Choroid plexus epithelial cell (primary cell): ENCODE data around the gene DNAJC30.
"Not testable (repeated sequence)": the region's sequence is repeated elsewhere in the genome, so short reads cannot be mapped to it uniquely, and the experiment has no call there.

Experiments
- DNase-seq: peaks from one replicate; pipeline ENCODE4 v3.0.0-alpha.2; 2010; ENCODE audit warnings: low read depth
- H3K4me3 ChIP-seq: 2 replicates; pipeline ENCODE4 v1.5.1; 2011; ENCODE audit warnings: low read depth, mild to moderate bottlenecking, control low read depth, low read length, moderate library complexity
- CTCF ChIP-seq: conservative IDR thresholded peaks from 2 replicates; pipeline ENCODE4 v1.5.1; 2011; ENCODE audit warnings: low read depth, mild to moderate bottlenecking, control low read depth, inconsistent platforms, low read length, moderate library complexity

DNAJC30 gene

DNA sequence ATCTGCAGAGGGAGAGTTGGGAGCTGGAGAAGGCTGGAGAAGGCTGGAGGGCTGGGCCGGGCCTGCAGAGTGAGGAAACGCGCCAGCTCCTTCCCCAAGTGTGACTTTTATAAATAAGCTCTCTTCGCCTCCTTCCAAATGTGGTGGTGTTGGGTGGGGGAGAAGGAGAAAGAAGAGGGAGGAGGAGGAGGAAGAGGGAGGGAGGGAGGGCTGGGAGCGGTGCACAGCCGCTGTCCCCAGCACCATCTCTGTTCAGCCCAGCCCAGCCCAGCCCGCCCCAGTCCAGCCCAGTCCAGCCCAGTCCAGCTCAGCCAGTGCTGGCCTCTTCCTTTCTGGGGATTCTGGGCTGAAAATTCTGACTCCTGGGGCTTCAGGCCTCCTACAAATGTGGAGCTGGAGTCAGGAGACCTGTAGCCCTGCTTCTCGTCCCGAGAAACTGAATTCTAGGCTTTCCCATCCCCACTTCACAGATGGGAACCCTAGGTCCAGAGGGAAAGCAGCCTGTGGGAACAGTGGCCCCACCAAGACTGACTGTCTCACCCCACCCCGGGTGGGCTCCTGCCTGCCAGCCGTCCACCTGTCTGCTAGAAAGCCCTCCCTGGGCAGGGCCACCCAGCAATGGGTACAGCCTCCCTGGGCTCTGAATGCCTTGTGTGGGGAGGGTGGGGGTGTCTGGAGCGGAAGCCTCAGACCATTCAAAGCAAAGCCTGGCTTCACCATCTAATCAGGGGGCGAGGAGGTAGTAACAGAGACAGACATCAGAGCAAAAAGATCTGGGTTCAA lies 34.0 kb upstream of the DNAJC30 start:
- DNase-seq, result peak; percentile 54
- H3K4me3 ChIP-seq, result peak overlapping the region; percentile 80
- TF ChIP-seq CTCF, result no peak

DNA sequence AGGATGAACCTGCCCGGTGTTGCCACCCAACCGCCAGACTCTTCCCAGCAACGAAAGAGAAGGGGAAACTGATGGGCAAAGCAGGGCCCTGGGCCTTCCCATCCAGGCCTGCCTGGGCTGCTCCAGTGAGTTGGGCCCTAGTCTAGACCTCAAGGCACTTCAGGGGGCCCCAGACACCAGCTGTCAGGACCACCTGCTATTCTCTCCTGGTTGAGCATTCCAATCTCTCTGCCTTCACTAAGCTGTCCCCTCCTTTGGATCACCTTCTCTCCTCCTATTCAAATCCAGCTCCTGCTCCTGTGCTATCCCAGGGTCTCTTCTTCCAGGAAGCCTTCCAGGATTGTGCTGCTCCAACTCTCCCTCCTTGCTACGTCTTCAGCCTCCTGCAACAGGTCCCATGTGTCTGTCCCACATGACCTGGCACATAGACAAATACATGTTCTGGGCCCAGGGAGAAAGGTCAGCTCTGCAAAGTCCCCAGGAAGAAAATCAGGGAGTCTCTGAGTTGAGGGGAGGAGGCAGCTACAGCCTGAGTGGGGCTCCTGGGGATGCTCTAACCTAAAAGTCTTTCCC lies 33.2 kb upstream of the DNAJC30 start:
- no peak for TF ChIP-seq CTCF
- DNase-seq, result peak; percentile 36
- no peak overlapping the region for H3K4me3 ChIP-seq

DNA sequence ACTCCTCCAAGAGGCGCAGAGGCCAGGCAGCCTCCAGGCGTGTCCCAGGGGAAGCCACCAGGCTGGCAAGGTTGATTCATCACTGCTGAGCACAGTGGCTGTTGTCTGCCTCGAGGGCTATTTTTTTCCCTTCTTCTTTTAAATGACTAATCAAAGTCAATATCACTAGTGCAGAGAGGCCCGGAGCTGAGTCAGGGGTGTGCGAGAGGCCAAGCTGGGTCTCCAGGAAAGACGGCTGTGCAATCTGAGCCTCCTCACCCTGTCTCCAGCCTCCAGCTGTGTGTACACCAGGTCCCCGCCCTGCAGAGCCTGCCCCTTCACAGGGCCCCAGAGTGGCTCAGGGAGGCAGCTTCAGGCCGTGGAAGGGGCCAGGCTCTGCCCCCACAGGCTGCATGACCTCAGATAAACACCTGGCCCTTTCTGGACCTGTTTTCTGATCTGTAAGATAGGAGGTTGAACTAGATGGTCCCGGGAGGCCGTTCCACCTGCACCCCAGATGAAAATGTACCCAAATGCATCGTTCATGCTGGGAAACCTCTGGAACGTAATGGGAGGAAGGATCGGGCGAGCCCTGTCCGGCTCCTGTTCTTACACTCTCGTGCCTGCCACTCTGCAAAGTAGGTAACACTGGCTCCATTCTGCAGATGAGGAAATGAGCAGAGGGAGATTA lies 32.5 kb upstream of the DNAJC30 start:
- no peak for TF ChIP-seq CTCF
- peak; percentile 89 for DNase-seq
- no peak overlapping the region for H3K4me3 ChIP-seq

DNA sequence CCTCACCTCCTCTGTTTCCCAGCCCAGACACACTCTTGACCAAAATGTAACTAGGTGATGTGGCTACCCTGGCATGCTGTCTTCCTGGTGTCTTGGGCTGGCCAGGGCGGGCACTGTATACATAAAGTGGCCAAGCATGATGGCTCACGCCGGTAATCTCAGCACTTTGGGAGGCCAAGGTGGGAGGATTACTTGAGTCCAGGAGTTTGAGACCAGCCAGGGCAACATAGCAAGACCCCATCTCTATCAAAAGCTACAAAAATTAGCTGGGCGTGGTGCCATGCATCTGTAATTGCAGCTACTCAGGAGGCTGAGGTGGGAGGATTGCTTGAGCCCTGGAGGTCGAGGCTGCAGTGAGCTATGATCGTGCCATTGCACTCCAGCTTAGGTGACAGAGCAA lies 30.1 kb upstream of the DNAJC30 start:
- not testable (repeated sequence) for DNase-seq, H3K4me3 ChIP-seq

DNA sequence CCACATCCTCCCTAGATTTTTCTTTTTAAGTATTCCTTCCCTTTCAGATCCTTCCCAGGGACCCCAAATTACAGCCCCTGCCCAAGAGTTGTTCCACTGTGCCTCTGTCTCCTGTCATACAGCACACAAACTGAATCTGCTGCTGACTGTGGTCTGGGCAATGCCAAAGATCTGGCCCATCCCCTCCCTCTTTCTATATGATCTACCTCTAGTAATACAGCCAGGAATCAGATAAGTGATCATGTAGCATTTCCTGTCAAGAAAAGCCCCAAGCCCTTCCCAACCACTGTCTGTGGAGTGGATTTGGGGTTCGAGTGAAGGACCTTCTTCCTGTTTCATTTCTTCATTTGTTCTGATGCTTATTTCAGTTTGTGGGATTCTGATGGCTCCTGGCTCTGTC lies 29.5 kb upstream of the DNAJC30 start:
- no peak overlapping the region for H3K4me3 ChIP-seq
- no peak for TF ChIP-seq CTCF
- no peak for DNase-seq

DNA sequence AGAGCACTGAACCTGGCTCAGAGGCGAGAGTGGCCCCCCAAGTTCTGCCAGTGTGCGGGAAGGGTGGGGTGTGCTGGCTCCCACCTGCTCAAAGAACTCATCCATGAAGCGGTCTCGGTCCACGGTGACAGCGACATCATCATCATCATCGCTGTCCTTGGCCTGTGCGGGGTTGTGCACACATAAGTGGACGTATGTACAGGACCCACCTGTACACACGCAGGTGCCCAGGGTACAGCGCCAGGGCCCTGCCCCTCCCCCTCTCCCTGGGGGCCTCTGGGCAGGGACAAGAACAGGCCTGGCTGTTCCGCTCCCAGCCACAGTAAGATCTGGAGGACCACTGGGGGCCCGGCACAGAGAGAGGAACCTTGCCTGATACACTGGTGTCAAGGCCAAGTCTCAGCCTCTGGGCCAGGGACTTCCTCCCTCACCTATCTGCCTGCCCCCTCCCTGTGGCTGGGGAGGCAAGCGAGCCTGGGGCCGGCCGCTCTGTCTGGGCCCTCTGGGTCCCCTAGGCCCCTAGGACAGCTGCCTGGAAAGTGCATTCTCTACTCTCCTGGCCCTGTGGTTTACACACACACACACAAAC lies 25.8 kb upstream of the DNAJC30 start:
- DNase-seq, result no peak
- no peak overlapping the region for H3K4me3 ChIP-seq
- TF ChIP-seq CTCF, result no peak

DNA sequence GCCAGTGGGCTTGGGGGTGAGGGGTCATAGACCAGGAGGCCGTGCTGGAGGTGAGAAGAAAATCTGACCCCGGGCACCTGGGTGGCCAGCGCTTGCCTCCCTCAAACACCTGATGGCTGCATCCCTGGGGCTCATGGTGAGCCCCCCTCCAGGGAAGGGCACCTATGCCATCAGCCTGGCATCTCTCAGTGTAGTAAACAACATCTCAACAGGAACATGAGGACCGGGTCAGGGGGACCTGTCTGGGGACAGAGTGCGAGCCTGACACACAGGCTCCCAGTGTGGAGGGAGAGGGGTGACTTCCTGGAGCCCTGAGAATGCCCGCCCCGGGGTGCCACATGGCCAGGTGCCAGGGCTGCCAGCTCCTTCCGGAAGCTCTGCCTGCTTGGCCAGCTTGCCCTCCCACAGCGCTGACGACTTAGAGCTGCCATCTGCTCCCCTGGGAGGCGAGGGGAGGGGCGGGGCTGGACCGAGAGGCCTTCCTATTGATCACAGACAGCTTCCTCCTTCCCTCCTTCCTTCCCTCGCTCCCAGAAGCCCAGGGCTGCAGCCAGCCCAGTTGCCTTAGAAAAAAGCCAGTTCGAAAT lies 23.9 kb upstream of the DNAJC30 start:
- no peak for DNase-seq
- H3K4me3 ChIP-seq, result no peak overlapping the region
- TF ChIP-seq CTCF, result no peak
